Thyroid gland (tissue), 4 donors: ENCODE measurements around the gene RCCD1.

Source experiments
- CTCF ChIP-seq, 6 experiments: fragments of 200-600 bp in 3 of 6; fragments of 450-650 bp in 3 of 6; sonication (generic) in 3 of 6; IDR thresholded peaks; one replicate each; pipeline ENCODE4 v1.5.1; 2016 to 2019; ENCODE audit warnings: antibody characterized with exemption in 6 of 6, mild to moderate bottlenecking in 2 of 6, inconsistent platforms in 1 of 6, moderate library complexity in 1 of 6
- POLR2A ChIP-seq, 2 donors: fragments of 450-650 bp; IDR thresholded peaks; one replicate each; pipeline ENCODE4 v1.6.1; 2017; ENCODE audit warnings: antibody characterized with exemption in 2 of 2, mild to moderate bottlenecking in 2 of 2, moderate library complexity in 1 of 2

- no peak for TF ChIP-seq POLR2A (IDR thresholded peaks at IDR 0.05)
- no peak for TF ChIP-seq CTCF (IDR thresholded peaks at IDR 0.05)
These were observed 32.3 kb downstream of the RCCD1 start for GRCh38 chr15:90986790-90987507.
